Measurements from ENCODE around the gene PPBP. TPM values are rescaled to one million over a fixed set of nuclear protein-coding genes. Genes with fewer than 3 reads are reported as not detected.

The PPBP gene
- total and polyA plus RNA-seq, 3 experiments from 2014 or later, result not detected

DNA sequence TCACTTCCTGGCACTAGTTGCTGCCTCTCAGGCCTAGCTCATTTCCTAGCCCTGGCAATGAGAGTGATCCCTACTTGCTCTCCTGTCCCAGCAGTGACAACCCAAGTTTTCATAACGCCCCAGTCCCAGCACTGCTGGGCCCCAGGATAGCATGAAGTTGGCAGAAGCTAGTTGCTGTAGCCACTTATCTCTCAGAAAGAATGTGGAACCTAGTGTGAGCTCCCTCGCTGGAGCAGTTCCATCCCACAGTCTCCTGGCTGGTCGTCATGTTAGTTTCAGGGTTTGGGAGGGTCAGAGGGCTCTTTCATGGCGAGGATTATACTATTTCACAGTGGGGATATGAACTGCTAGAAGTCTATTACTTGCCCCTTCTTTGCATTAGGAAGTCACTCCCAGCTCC lies 11.3 kb downstream of the PPBP start:
- H3K27ac Mint-ChIP-seq, result no peak overlapping the region
- peaks cover 10 to 16% (median 14%) of the 10 kb centered on the region in 5 donors for H3K9me3 Mint-ChIP-seq
- H3K4me1 ChIP-seq (ENCODE audit: insufficient read depth, low read length), result no peaks in the 10 kb centered on the region
- H3K9me3 ChIP-seq (ENCODE audit: low read length), result no peaks in the 10 kb centered on the region
- H3K4me1 Mint-ChIP-seq, result no peaks in the 10 kb centered on the region
- no peak overlapping the region for H3K4me3 ChIP-seq (ENCODE audit: low read length)
- CTCF ChIA-PET, result no interaction called here
- no peaks in the 10 kb centered on the region for H3K36me3 Mint-ChIP-seq
- no peaks in the 10 kb centered on the region for H3K27me3 ChIP-seq (ENCODE audit: insufficient read depth, low read length, poor library complexity, severe bottlenecking)
- H3K27me3 Mint-ChIP-seq, result peaks cover 0 to 4% of the 10 kb centered on the region in 2 donors
- no peaks in the 10 kb centered on the region for H3K36me3 ChIP-seq (ENCODE audit: insufficient read depth, low read length)
- H3K27ac ChIP-seq (ENCODE audit: low read depth, low read length), result no peak overlapping the region
- H3K4me3 Mint-ChIP-seq, result no peak overlapping the region
- DNase-seq, result no peak
- POLR2A ChIA-PET, result no interaction called here

DNA sequence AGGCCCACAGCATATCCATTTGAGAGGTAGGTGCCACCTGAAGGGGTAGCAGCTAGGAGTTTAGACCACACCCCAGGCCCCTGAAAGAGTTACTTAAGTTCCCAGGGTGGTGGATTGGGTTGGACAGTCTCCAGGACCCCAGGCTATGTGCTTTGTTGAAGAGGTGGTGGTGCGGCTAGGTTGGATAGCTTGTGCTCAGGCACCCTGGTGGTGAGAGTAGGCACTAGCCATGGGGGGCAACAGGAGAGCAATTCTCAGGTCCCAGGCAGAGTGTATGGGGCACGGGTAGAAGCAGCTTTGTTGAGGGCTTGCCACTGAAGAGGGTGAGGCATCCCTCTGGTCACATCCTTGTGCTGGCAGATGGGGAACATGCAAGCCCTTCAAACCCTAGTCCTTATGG lies 11.8 kb downstream of the PPBP start:
- H3K36me3 ChIP-seq (ENCODE audit: insufficient read depth, low read length), result no peaks in the 10 kb centered on the region

DNA sequence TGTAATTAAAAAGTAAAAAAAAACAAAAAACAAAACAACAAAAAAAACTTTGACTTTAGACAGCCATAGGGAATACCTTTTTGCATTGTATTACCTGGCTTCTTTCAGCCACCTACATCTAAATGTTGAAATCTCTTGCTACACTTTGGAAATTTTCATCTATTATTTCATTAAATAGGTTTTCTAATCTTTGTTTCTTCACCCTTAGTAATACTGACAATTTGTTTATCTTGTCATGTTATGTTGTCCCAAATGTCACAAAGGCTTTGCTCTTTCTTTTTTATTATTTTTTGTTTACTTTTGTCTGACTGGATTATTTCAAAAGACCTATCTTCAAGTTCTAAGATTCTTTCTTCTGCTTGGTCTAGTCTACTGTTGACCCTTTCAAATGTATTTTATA lies 13.6 kb downstream of the PPBP start:
- no peak for DNase-seq
- H3K4me3 ChIP-seq (ENCODE audit: low read length), result no peak overlapping the region
- CTCF ChIA-PET, result no interaction called here
- H3K4me1 ChIP-seq (ENCODE audit: insufficient read depth, low read length), result no peaks in the 10 kb centered on the region
- H3K9me3 ChIP-seq (ENCODE audit: low read length), result peaks cover 4% of the 10 kb centered on the region
- H3K4me3 Mint-ChIP-seq, result no peak overlapping the region
- POLR2A ChIA-PET, result no interaction called here
- no peaks in the 10 kb centered on the region for H3K4me1 Mint-ChIP-seq
- H3K9me3 Mint-ChIP-seq, result peaks cover 15 to 29% (median 18%) of the 10 kb centered on the region in 5 donors
- no peak overlapping the region for H3K27ac ChIP-seq (ENCODE audit: low read depth, low read length)
- H3K36me3 ChIP-seq (ENCODE audit: insufficient read depth, low read length), result no peaks in the 10 kb centered on the region
- no peaks in the 10 kb centered on the region for H3K36me3 Mint-ChIP-seq
- no peaks in the 10 kb centered on the region for H3K27me3 ChIP-seq (ENCODE audit: insufficient read depth, low read length, poor library complexity, severe bottlenecking)
- H3K27me3 Mint-ChIP-seq, result no peaks in the 10 kb centered on the region
- H3K27ac Mint-ChIP-seq, result no peak overlapping the region

More for the DNA sequence above, 11.8 kb downstream of the PPBP start:
- Histone ChIP-seq H3K27me3 (ENCODE audit: insufficient read depth, low read length, poor library complexity, severe bottlenecking) (no peaks in the 10 kb centered on the region), H3K27ac (ENCODE audit: low read depth, low read length) (no peak overlapping the region), H3K4me3 (ENCODE audit: low read length) (no peak overlapping the region), H3K9me3 (ENCODE audit: low read length) (no peaks in the 10 kb centered on the region), H3K4me1 (ENCODE audit: insufficient read depth, low read length) (no peaks in the 10 kb centered on the region)
- peaks cover 0 to 3% of the 10 kb centered on the region in 2 donors for H3K27me3 Mint-ChIP-seq
- H3K4me1 Mint-ChIP-seq, result no peaks in the 10 kb centered on the region
- H3K36me3 Mint-ChIP-seq, result no peaks in the 10 kb centered on the region
- no peak overlapping the region for H3K4me3 Mint-ChIP-seq
- H3K9me3 Mint-ChIP-seq, result peaks cover 10 to 19% (median 14%) of the 10 kb centered on the region in 5 donors
- H3K27ac Mint-ChIP-seq, result no peak overlapping the region
- DNase-seq, result no peak
- POLR2A ChIA-PET, result no interaction called here
- CTCF ChIA-PET, result no interaction called here

DNA sequence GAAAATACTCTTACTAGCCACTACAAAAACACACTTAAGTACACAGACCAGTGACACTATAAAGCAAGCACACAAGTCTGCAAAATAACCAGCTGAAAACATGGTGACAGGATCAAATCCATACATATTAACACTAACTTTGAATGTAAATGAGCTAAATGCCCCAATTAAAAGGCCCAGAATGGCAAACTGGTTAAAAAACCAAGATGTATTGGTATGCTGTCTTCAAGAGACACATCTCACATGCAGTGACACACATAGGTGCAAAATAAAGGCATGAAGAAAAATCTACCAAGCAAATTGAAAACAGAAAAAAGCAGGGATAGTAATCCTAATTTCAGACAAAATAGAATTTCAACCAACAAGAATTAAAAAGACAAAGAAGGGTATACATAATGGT lies 17.0 kb downstream of the PPBP start:
- H3K4me3 Mint-ChIP-seq, result no peak overlapping the region
- H3K27me3 Mint-ChIP-seq, result no peaks in the 10 kb centered on the region
- Histone ChIP-seq H3K36me3 (ENCODE audit: insufficient read depth, low read length) (no peaks in the 10 kb centered on the region), H3K4me1 (ENCODE audit: insufficient read depth, low read length) (no peaks in the 10 kb centered on the region), H3K4me3 (ENCODE audit: low read length) (no peak overlapping the region), H3K9me3 (ENCODE audit: low read length) (peaks cover 4% of the 10 kb centered on the region), H3K27ac (ENCODE audit: low read depth, low read length) (no peak overlapping the region), H3K27me3 (ENCODE audit: insufficient read depth, low read length, poor library complexity, severe bottlenecking) (no peaks in the 10 kb centered on the region)
- peaks cover 9 to 29% (median 20%) of the 10 kb centered on the region in 5 donors for H3K9me3 Mint-ChIP-seq
- CTCF ChIA-PET, result no interaction called here
- H3K27ac Mint-ChIP-seq, result no peak overlapping the region
- POLR2A ChIA-PET, result no interaction called here
- H3K36me3 Mint-ChIP-seq, result no peaks in the 10 kb centered on the region
- DNase-seq, result no peak
- H3K4me1 Mint-ChIP-seq, result no peaks in the 10 kb centered on the region

DNA sequence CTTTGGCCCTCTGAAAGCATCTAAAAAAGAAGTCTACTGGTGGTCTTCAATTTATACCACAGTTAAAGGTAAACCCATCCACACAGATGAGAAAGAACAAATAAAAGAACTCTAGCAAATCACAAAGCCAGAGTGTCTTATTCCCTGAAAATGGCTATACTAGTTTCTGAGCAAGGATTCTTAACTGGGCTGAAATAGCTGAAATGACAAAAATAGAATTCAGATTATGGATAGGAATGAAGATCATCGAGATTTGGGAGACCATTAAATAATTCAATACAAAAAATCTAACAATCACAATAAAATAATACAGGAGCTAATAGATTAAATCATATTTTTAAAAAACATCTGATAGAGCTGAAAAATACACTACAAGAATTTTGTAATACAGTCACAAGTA lies 18.0 kb downstream of the PPBP start:
- Mint-ChIP-seq H3K27me3 (no peaks in the 10 kb centered on the region), H3K4me3 (no peak overlapping the region), H3K36me3 (no peaks in the 10 kb centered on the region), H3K9me3 (peaks cover 9 to 29% (median 17%) of the 10 kb centered on the region in 5 donors), H3K27ac (no peak overlapping the region), H3K4me1 (no peaks in the 10 kb centered on the region)
- Histone ChIP-seq H3K36me3 (ENCODE audit: insufficient read depth, low read length) (no peaks in the 10 kb centered on the region), H3K27me3 (ENCODE audit: insufficient read depth, low read length, poor library complexity, severe bottlenecking) (no peaks in the 10 kb centered on the region), H3K4me3 (ENCODE audit: low read length) (no peak overlapping the region), H3K9me3 (ENCODE audit: low read length) (peaks cover 4% of the 10 kb centered on the region), H3K4me1 (ENCODE audit: insufficient read depth, low read length) (no peaks in the 10 kb centered on the region), H3K27ac (ENCODE audit: low read depth, low read length) (no peak overlapping the region)
- CTCF ChIA-PET, result no interaction called here
- POLR2A ChIA-PET, result no interaction called here
- DNase-seq, result no peak

DNA sequence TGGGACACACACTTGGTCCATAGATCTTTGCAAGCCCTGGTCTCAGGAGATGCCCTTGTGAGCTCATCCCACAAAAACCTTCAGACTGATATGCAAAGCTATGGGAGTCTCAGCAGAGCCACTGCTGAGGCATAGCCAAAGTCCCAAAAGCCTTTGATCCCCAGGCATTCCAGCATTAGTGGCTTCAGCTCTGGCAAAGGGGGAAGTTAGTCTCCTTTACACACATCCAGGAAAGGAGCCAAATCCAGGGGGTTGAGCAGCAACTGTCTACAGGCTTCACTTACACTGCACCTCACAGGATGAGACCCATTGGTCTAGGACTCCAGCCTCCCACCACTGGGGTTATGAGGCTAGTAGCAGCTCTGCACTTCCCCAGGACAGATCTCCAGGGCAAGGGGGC lies 20.1 kb downstream of the PPBP start:
- H3K4me3 ChIP-seq (ENCODE audit: low read length), result no peak overlapping the region
- POLR2A ChIA-PET, result no interaction called here
- H3K27me3 ChIP-seq (ENCODE audit: insufficient read depth, low read length, poor library complexity, severe bottlenecking), result no peaks in the 10 kb centered on the region
- no peak overlapping the region for H3K4me3 Mint-ChIP-seq
- no peak overlapping the region for H3K27ac Mint-ChIP-seq
- peaks cover 4% of the 10 kb centered on the region for H3K9me3 ChIP-seq (ENCODE audit: low read length)
- peaks cover 11 to 21% (median 12%) of the 10 kb centered on the region in 5 donors for H3K9me3 Mint-ChIP-seq
- CTCF ChIA-PET, result no interaction called here
- H3K4me1 ChIP-seq (ENCODE audit: insufficient read depth, low read length), result no peaks in the 10 kb centered on the region
- H3K36me3 Mint-ChIP-seq, result no peaks in the 10 kb centered on the region
- no peaks in the 10 kb centered on the region for H3K27me3 Mint-ChIP-seq
- no peak overlapping the region for H3K27ac ChIP-seq (ENCODE audit: low read depth, low read length)
- H3K36me3 ChIP-seq (ENCODE audit: insufficient read depth, low read length), result no peaks in the 10 kb centered on the region
- no peaks in the 10 kb centered on the region for H3K4me1 Mint-ChIP-seq
- DNase-seq, result no peak

DNA sequence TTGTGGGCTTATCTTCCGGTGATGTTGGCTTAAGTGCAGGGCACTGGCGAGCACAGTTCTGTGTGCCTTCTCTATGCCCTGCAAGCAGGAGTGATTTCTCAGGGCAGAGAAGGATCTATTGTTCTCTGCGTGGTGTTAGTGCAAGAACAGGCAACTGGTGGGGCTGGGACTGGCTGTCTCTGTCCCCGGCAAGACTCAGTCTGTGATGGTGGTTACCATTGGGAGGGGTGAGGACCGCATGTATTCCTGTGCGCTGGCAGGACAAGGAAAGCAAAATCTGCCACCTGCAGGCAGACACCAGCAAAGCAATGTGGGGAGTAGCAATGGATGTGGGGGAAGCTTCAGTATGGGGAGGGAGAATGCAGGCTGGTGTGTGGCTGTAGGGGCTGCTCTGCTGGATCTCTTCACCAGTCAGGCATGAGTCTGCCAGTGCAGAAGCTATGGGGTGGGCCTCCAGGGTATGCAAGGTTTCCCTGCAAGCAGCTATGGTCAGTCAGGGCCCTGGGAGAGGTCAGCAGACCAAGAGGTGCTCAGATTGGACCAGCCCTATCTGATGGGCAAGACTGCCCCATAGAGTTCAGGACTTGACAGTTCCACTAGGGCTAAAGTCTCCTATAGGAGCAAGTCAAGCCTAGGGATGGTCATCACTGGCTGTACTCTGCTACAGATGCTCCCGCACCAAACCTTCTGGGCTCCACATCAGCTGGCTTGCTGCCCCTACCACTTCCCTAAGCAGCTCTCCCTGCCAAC lies 23.0 kb downstream of the PPBP start:
- CTCF ChIA-PET, result no interaction called here
- POLR2A ChIA-PET, result no interaction called here
- Histone ChIP-seq H3K27ac (ENCODE audit: low read depth, low read length) (no peak overlapping the region), H3K4me3 (ENCODE audit: low read length) (no peak overlapping the region), H3K36me3 (ENCODE audit: insufficient read depth, low read length) (no peaks in the 10 kb centered on the region), H3K27me3 (ENCODE audit: insufficient read depth, low read length, poor library complexity, severe bottlenecking) (no peaks in the 10 kb centered on the region), H3K9me3 (ENCODE audit: low read length) (no peaks in the 10 kb centered on the region), H3K4me1 (ENCODE audit: insufficient read depth, low read length) (no peaks in the 10 kb centered on the region)
- Mint-ChIP-seq H3K27ac (peak overlapping the region in 1 of 8 donors; percentile 92), H3K4me3 (no peak overlapping the region), H3K27me3 (no peaks in the 10 kb centered on the region), H3K4me1 (no peaks in the 10 kb centered on the region), H3K9me3 (peaks cover 14 to 21% (median 18%) of the 10 kb centered on the region in 5 donors), H3K36me3 (no peaks in the 10 kb centered on the region)
- no peak for DNase-seq

DNA sequence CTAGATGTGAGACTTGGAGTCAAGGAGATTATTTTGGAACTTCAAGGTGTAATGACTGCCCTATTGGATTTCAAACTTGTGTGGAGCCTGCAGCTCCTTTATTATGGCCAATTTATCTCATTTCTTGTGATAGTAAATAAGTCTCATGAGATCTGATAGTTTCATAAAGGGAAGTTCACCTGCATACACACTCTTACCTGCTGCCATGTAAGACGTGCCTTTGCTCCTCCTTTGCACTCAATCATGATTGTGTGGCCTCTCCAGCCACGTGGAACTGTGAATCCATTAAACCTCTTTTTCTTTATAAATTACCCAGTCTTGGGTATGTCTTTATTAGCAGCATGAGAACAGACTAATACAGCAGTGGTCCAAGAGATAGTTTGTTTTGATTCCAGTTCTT lies 25.3 kb downstream of the PPBP start:
- peaks cover 19 to 27% (median 20%) of the 10 kb centered on the region in 5 donors for H3K9me3 Mint-ChIP-seq
- H3K9me3 ChIP-seq (ENCODE audit: low read length), result no peaks in the 10 kb centered on the region
- H3K27me3 Mint-ChIP-seq, result no peaks in the 10 kb centered on the region
- no peaks in the 10 kb centered on the region for H3K4me1 Mint-ChIP-seq
- H3K4me3 ChIP-seq (ENCODE audit: low read length), result no peak overlapping the region
- ChIA-PET POLR2A (no interaction called here), CTCF (no interaction called here)
- H3K4me1 ChIP-seq (ENCODE audit: insufficient read depth, low read length), result no peaks in the 10 kb centered on the region
- H3K4me3 Mint-ChIP-seq, result no peak overlapping the region
- DNase-seq, result no peak
- H3K27me3 ChIP-seq (ENCODE audit: insufficient read depth, low read length, poor library complexity, severe bottlenecking), result no peaks in the 10 kb centered on the region
- H3K27ac ChIP-seq (ENCODE audit: low read depth, low read length), result no peak overlapping the region
- H3K36me3 ChIP-seq (ENCODE audit: insufficient read depth, low read length), result no peaks in the 10 kb centered on the region
- no peak overlapping the region for H3K27ac Mint-ChIP-seq
- H3K36me3 Mint-ChIP-seq, result no peaks in the 10 kb centered on the region
